Measurements from ENCODE around the gene PLA2G3.

DNA sequence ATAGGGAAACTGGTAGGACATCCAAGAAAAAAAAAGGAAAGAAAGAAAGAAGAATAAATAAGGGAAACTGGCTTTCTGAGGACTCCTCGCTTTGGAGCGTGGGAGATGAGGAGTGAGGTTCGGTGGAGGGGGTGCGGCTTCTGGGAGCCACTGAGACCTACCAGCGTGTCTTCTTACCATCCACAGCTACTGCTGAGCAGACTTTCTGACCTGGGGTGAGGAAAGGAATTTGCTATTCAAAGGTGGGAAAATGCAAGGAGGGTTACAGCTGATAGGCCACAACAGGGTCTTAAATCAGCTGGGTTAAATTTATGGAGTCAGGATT lies 32.5 kb downstream of the PLA2G3 start:
- no peak for TF ChIP-seq POLR2A (IDR thresholded peaks at IDR 0.05)
- TF ChIP-seq, protein P1, sequence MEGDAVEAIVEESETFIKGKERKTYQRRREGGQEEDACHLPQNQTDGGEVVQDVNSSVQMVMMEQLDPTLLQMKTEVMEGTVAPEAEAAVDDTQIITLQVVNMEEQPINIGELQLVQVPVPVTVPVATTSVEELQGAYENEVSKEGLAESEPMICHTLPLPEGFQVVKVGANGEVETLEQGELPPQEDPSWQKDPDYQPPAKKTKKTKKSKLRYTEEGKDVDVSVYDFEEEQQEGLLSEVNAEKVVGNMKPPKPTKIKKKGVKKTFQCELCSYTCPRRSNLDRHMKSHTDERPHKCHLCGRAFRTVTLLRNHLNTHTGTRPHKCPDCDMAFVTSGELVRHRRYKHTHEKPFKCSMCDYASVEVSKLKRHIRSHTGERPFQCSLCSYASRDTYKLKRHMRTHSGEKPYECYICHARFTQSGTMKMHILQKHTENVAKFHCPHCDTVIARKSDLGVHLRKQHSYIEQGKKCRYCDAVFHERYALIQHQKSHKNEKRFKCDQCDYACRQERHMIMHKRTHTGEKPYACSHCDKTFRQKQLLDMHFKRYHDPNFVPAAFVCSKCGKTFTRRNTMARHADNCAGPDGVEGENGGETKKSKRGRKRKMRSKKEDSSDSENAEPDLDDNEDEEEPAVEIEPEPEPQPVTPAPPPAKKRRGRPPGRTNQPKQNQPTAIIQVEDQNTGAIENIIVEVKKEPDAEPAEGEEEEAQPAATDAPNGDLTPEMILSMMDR (IDR thresholded peaks at IDR 0.05), result peak in 1 of 5 experiments; percentile 7
- TF ChIP-seq POLR2AphosphoS5 (IDR thresholded peaks at IDR 0.05), result no peak
